HL-60 (cell line): ENCODE measurements around the gene COPG1.

ENCODE experiments used
- GABPA ChIP-seq: IDR thresholded peaks from 2 replicates; pipeline ENCODE4 v1.6.1; 2012; ENCODE audit warnings: low read depth
- POLR2AphosphoS5 ChIP-seq: IDR thresholded peaks from 2 replicates; pipeline ENCODE4 v1.6.1; 2012; ENCODE audit warnings: low read depth
- TF ChIP-seq, protein P1 (sequence below): IDR thresholded peaks from one replicate; pipeline ENCODE4 v1.5.1; 2011; ENCODE audit warnings: low read length, control low read depth, inconsistent platforms; ENCODE audit not compliant: insufficient read depth
- TF ChIP-seq, protein P2 (sequence below): IDR thresholded peaks from 2 replicates; pipeline ENCODE4 v1.6.1; 2012; ENCODE audit warnings: low read depth; ENCODE audit not compliant: insufficient replicate concordance

DNA sequence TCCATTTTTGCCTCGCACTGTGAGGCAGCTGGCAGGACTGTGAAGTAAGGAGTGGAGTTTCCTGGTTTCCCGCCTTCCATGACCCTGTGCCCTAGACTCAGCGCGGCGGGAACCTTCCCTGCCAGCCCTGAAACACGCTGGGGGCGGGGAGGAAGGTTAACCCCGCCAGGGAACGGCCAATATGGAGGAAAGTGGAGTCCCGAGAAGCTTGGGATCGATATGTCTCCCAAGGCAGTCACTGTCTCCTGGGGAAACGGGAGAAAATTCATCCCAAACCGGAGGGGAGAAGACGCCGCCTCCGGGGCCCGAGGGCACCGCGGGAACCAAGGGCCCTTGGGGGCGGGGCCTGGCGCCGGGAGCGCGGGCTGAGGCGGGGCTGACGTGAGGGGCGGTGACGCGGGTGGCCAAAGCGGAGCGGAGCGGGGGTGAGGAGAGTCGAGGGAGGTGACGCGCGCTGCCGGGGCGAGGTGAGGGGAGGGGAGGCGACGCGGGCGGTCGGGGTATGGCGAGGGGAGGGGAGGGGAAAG lies 29.1 kb downstream of the COPG1 start, which contains the start of gene HMCES:
- TF ChIP-seq POLR2AphosphoS5 (peak; percentile 54), GABPA (no peak)
- TF ChIP-seq, protein P1, sequence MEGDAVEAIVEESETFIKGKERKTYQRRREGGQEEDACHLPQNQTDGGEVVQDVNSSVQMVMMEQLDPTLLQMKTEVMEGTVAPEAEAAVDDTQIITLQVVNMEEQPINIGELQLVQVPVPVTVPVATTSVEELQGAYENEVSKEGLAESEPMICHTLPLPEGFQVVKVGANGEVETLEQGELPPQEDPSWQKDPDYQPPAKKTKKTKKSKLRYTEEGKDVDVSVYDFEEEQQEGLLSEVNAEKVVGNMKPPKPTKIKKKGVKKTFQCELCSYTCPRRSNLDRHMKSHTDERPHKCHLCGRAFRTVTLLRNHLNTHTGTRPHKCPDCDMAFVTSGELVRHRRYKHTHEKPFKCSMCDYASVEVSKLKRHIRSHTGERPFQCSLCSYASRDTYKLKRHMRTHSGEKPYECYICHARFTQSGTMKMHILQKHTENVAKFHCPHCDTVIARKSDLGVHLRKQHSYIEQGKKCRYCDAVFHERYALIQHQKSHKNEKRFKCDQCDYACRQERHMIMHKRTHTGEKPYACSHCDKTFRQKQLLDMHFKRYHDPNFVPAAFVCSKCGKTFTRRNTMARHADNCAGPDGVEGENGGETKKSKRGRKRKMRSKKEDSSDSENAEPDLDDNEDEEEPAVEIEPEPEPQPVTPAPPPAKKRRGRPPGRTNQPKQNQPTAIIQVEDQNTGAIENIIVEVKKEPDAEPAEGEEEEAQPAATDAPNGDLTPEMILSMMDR, result no peak
- TF ChIP-seq, protein P2, sequence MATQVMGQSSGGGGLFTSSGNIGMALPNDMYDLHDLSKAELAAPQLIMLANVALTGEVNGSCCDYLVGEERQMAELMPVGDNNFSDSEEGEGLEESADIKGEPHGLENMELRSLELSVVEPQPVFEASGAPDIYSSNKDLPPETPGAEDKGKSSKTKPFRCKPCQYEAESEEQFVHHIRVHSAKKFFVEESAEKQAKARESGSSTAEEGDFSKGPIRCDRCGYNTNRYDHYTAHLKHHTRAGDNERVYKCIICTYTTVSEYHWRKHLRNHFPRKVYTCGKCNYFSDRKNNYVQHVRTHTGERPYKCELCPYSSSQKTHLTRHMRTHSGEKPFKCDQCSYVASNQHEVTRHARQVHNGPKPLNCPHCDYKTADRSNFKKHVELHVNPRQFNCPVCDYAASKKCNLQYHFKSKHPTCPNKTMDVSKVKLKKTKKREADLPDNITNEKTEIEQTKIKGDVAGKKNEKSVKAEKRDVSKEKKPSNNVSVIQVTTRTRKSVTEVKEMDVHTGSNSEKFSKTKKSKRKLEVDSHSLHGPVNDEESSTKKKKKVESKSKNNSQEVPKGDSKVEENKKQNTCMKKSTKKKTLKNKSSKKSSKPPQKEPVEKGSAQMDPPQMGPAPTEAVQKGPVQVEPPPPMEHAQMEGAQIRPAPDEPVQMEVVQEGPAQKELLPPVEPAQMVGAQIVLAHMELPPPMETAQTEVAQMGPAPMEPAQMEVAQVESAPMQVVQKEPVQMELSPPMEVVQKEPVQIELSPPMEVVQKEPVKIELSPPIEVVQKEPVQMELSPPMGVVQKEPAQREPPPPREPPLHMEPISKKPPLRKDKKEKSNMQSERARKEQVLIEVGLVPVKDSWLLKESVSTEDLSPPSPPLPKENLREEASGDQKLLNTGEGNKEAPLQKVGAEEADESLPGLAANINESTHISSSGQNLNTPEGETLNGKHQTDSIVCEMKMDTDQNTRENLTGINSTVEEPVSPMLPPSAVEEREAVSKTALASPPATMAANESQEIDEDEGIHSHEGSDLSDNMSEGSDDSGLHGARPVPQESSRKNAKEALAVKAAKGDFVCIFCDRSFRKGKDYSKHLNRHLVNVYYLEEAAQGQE, result no peak
